Medulla oblongata (tissue), 1 donor: Measurements from ENCODE around the gene DUSP10.
A peak's percentile ranks its signal among the peaks of the same experiment; 100 is the strongest.

Experiments used
- DNase-seq: peaks from one replicate; pipeline ENCODE4 v3.0.0-alpha.2; 2015; ENCODE audit errors: extremely low spot score

DUSP10 gene

DNA sequence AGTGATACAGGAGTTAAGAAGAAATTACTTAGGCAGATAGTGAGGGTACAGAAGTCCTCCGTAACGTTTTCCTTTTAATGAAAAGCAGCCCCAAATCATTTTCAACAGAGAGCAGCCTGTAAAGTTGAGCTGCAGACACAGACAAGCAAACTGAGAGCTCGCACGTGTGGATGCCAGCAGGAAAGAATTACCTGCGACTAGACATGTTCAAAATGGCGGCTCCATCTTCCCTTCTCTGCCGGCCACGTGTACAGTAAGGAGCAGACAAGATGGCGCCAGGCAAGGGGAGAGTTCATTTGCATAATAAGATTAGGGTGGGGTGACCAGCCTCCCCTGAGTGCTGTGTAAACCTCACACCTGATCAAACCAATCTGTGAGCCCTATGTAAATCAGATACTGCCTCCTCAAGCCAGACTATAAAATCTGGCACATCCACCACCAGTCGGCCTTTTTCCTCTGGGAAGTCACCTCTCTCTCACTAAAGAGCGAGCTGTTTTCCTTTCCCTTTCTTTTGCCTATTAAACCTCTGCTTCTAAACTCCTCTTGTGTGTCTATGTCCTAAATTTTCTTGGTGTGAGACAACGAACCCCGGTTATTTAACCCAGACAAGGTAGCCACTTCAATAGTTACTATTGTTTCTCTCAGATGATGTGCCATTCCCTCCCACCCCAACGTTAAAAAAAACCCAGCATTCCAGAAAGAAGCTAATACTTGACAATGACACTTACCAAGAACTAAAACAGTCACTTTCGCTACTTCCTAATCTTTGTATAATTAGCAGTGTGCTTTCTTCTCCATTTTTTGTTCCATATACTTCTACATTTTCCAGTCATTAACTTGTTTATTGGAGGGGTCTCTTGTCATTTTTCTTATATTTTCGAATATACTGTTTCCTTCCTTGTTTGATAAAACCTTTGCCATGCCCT lies 27.4 kb downstream of the DUSP10 start:
- DNase-seq = no peak

GRCh38 chr1:221712776-221713431 lies 29.0 kb downstream of the DUSP10 start:
- DNase-seq = no peak

DNA sequence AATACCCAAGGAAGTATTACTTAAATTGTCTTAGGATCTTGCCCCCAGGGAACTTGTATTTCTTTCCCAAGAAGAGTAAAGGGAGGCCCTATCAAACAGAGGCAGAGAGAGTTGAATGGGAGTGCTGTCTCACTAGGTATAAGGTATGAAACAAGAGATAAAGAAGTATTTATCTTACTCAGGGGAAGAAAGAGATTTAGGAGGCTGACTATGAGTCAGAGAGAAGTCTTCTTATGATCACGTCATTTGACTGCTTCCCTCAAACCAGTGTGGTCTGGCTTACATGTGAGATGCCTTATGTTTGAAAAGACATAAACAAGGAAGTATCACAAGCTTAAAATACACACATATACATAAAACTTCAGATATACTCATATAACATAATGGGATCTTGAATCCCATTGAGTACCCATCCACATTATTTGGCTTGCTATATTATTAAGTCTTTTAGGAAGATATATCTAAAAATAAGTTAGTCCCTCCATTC lies 29.6 kb downstream of the DUSP10 start:
- peak; percentile 77 for DNase-seq

DNA sequence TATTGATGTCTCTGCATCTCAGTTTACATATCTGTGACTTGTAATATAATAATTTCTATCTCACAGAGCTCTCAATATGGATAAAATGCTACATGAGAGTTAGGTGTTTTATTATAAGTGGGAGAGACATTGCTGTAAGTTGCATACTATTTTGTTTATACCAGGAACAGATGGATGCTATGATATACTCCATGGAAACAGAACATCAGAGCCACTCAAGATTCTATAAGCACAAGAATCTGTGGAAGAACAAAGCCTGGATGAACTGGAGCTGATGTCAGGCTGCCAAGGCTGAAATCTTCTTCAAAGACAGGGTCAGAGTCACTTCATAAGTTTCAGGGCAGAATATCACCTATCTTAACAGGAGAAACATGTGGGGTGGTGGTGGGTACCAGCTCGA lies 30.2 kb downstream of the DUSP10 start:
- DNase-seq = no peak

DNA sequence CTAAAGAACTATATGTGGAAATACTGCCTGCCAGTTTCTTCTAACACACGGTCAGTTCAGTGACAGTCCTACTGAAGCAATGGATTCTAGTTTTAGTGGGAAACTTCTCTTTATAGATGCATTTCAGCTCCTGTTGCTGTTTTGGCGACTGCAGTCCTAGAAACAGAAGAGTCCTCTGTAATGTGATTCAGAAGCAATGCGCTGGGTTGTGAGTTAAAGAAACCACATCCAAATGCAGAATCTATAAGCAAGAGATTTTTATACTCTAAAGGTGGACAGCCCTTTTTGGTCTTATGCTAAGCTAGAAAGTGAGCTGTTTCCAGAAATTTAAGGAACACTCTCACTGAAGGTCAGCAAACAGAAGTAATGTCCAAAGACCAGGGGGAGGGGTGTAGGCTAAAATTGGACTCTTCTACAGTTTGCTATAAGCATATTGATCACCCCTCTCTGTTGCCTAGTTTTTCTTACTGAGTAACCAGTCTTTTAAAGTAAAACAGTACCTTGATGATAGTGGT lies 30.8 kb downstream of the DUSP10 start:
- DNase-seq = peak; percentile 43

- DNase-seq = no peak
Observed at GRCh38 chr1:221709854-221710253, 32.0 kb downstream of the DUSP10 start.

- peak; percentile 93 for DNase-seq
Observed at GRCh38 chr1:221708987-221709386, 32.9 kb downstream of the DUSP10 start.

DNA sequence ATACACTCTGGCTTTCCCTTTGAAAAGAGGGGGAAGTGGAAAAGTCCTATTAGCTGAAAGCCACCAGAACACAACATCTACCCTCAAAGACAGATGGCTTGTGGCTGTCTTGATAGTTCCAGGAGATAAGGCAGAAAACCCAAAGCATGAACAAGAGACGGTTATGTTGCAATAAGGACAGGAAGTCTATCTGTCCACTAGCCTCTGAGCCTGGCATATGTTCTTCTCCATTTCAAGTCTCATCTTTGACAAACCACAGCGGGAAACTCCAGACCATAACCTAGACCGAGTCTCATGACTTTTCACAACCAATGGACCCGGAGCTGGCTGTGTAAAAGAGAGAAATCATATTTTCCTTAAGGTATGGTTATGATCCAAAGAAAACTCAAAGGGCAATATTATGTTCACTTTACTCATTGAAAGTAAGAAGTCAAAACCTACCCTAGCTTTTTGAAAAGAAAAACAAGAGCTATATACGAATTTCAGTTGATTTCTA lies 33.8 kb downstream of the DUSP10 start:
- DNase-seq = peak; percentile 92

DNA sequence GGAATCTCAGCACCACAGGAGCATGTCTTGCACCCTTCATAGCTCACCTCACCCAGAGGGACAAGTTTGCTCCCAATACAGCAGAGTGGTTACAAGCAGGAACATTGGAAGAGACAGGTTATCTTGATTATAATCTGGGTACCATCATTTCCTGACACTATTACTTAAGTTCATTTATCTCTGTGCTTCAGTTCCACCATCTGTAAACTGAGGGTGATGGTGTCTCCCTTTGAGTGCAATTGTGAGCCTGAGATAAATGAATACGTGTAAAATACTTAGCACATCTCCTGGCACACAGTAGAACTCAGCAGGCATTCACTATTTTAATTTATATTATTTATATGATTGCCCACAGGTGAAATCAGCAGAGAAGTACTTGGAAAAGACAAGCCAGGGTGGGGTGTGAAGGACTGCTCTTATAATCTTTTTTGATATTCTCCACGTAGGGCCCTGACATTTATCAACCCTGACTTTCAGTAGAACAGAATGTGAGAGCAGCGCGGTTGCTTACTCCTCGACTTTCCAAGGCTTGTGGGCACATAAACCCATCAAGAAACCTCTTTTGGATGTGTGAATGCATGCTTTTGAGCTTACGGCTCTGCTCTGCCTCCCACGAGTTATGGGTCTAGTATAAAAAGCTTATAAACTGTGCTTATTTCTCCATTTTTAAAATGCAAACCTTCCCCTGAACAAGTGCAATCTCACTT lies 34.9 kb downstream of the DUSP10 start:
- no peak for DNase-seq

DNA sequence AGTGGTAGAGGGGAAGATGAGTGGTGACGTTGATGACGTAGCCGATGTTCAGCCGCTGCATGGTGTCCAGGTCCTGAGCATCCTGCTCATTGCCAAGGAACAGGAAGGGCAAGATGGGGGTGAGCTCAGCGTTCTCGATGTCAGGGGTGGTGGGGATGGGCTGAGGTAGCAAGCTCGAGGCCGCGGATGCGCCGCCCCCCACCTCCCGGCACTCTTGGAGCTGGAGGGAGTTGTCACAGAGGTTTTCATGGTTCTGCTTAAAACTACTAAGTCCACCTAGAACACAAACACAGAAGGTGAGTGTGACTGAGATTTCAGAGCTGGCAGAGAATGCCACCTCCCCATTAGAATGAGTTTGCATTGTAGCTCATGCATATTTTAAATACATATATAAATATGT lies 35.7 kb downstream of the DUSP10 start:
- no peak for DNase-seq

- DNase-seq = peak; percentile 37
Observed at GRCh38 chr1:221704306-221704705, 37.6 kb downstream of the DUSP10 start.

- no peak for DNase-seq
Observed at GRCh38 chr1:221701570-221702186, 40.2 kb downstream of the DUSP10 start.

DNA sequence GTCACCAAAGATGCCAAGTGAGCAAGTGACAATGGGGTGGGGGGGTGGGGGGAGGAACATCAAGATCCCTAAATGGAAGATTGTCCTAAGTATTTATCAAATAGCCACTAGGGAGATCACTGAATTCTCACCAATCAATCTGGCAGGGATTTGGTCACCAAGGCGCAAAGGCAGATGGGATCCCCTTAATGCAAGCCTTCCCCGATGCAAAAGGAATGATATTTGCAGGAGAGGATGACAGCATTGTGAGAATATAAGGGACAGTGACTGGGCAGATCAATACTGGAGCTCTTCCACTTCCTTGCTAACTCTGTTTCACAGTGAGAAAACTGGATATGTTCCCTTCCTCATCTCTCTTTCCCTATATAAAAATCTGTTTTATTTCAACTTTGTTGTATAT lies 40.9 kb downstream of the DUSP10 start:
- DNase-seq = no peak

DNA sequence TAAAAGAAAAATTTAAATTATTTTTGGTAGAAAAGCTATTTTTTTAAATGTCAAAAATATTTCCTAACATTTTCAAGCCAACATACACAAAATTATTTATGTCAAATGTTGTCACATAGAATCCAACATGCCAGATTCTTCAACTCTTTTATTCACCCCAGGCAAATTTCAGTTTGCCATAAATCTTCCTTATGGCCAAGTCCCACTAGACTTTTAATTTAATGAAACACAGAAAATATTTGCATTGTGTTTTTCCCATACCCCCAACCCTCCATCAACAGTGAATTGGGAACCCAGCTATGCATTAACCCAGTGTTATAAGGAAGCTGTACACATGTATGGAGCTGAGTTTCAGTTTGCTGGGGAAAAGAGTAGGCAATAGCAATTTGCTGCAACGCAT lies 41.4 kb downstream of the DUSP10 start:
- DNase-seq = no peak

GRCh38 chr1:221699978-221700519 lies 41.8 kb downstream of the DUSP10 start:
- DNase-seq = no peak

- no peak for DNase-seq
Observed at GRCh38 chr1:221699577-221699976, 42.3 kb downstream of the DUSP10 start.

- peak; percentile 56 for DNase-seq
Observed at GRCh38 chr1:221698579-221699349, 43.1 kb downstream of the DUSP10 start.

- no peak for DNase-seq
Observed at GRCh38 chr1:221697923-221698425, 43.9 kb downstream of the DUSP10 start.

DNA sequence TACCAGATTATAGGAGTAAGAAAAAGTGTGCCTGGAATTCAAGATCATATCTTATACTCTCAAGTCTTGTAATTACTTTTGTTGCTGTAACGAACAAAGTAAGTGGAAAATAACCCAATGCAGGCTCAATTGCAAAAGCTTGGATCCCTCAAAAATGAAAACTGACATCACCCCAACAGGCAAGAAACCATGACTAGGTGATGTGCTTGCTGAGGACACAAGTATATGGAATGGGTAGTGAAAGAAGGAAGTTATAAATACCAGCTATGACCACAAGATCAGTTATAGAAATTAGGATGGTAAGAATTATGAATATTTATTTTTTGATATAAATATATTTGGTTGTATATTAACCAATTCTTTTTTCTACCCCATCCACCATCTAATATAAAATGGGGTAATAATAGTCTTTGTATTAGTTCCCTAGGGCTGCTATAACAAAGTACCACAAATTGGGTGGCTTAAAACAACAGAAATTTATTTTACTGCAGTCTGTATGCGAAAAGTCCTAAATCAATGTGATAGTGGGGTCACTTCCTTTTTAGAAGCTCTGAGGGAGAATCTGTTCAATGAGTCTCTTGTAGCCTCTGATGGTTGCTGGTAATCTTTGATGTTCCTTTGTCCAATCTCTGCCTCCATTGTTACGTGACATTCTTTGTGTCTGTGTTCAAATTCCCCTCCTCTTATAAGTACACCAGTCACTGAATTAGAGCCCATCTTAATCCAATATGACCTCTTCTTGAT lies 45.0 kb downstream of the DUSP10 start:
- no peak for DNase-seq
